NCI-H2196 treated with DMSO at 0.1 percent for 48 hours (cell line): ENCODE measurements around the gene FCHSD2.

Experiments used
- DNase-seq: peaks from one replicate; lab custom pipeline; 2025; ENCODE audit not compliant: unreplicated experiment; lab: John Stamatoyannopoulos, UW

The FCHSD2 gene

GRCh38 chr11:73172992-73173656 lies 31.0 kb upstream of the FCHSD2 start:
- no peak for DNase-seq

- no peak for DNase-seq
Observed at GRCh38 chr11:73171436-73172161, 29.5 kb upstream of the FCHSD2 start.

- DNase-seq: no peak
Observed at GRCh38 chr11:73170140-73170539, 28.0 kb upstream of the FCHSD2 start.

- no peak for DNase-seq
Observed at GRCh38 chr11:73168925-73169579, 26.9 kb upstream of the FCHSD2 start.

- no peak for DNase-seq
Observed at GRCh38 chr11:73167363-73167954, 25.3 kb upstream of the FCHSD2 start.

- no peak for DNase-seq
Observed at GRCh38 chr11:73164803-73165540, 22.9 kb upstream of the FCHSD2 start.

GRCh38 chr11:73163638-73164174 lies 21.6 kb upstream of the FCHSD2 start:
- no peak for DNase-seq

- no peak for DNase-seq
Observed at GRCh38 chr11:73162196-73162740, 20.1 kb upstream of the FCHSD2 start.

GRCh38 chr11:73160005-73160760 lies 18.1 kb upstream of the FCHSD2 start:
- no peak for DNase-seq

- DNase-seq: no peak
Observed at GRCh38 chr11:73159297-73159696, 17.2 kb upstream of the FCHSD2 start.

GRCh38 chr11:73158356-73159051 lies 16.4 kb upstream of the FCHSD2 start:
- DNase-seq: no peak

- no peak for DNase-seq
Observed at GRCh38 chr11:73157101-73158010, 15.2 kb upstream of the FCHSD2 start.

GRCh38 chr11:73156686-73157085 lies 14.6 kb upstream of the FCHSD2 start:
- DNase-seq: no peak

GRCh38 chr11:73156114-73156513 lies 14.0 kb upstream of the FCHSD2 start:
- no peak for DNase-seq

GRCh38 chr11:73155102-73155501 lies 13.0 kb upstream of the FCHSD2 start:
- no peak for DNase-seq

GRCh38 chr11:73154178-73154577 lies 12.1 kb upstream of the FCHSD2 start:
- no peak for DNase-seq

GRCh38 chr11:73152861-73153483 lies 10.9 kb upstream of the FCHSD2 start:
- no peak for DNase-seq
